HG02852 (cell line): ENCODE data around the gene RTF2.

Source experiments
- ATAC-seq: cut with Tn5 transposase; IDR thresholded peaks from one replicate; pipeline ENCODE4 v1.9.1; 2021; ENCODE audit warnings: mild to moderate bottlenecking, moderate library complexity; ENCODE audit not compliant: unreplicated experiment

The RTF2 gene

GRCh38 chr20:56468316-56469076 is at the start of gene RTF2:
Gene RTF2 (plus strand): TSS chr20:56468627. CDS start chr20:56468698, 71 bp downstream.
- peak; percentile 94 for ATAC-seq

DNA sequence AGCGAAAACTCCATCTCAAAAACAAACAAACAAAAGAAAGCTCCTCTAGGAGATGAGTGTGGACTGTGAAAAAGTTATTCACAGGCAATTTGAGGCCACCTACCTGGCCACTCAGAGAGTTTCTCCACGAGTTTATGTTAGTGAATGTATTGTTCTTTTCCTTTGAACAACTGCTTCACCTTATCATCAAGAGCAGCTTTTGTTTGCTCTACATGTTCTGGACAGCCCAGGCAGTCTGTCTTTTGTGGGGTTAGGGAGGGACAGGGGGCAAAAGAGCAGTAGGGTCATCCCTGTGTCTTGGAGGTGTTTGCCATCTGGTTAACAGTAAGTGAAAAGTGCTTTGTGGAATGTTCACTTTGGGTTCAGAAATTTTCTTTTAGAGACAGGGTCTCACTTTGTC is 48.4 kb upstream of the RTF2 start:
- no peak for ATAC-seq

DNA sequence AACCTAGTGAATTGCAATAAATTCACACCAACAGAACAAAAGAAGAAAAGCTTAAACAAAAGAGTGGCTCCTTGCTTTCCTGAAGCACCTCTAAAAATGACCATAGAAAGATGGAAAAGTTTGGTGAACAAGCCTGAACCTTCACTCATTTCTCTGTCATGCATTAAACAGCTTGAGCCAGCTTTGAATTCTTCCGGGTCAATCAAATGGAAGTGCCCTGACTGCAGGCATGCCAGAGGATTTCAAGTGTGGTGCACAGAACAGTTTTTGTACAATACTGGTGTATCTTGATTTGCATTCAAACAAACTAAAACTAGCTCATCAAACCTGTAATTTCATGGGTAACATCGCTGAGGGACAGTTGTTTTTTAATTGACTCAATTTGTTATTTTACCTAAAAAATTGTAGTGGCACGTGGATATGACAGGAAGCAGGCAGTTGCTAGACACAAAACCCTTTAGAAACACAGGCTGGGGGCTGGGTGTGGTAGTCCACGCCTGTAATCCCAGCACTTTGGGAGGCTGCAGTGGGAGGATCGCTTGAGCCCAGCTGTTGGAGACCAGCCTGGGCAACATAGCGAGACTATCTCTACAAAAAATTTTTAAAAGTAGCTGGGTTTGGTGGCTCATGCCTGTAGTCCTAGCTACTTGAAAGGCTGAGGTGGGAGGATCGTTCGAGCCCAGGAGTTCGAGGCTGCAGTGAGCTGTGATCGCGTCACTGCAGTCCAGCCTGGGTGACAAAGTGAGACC is 47.3 kb upstream of the RTF2 start:
- ATAC-seq: no peak

DNA sequence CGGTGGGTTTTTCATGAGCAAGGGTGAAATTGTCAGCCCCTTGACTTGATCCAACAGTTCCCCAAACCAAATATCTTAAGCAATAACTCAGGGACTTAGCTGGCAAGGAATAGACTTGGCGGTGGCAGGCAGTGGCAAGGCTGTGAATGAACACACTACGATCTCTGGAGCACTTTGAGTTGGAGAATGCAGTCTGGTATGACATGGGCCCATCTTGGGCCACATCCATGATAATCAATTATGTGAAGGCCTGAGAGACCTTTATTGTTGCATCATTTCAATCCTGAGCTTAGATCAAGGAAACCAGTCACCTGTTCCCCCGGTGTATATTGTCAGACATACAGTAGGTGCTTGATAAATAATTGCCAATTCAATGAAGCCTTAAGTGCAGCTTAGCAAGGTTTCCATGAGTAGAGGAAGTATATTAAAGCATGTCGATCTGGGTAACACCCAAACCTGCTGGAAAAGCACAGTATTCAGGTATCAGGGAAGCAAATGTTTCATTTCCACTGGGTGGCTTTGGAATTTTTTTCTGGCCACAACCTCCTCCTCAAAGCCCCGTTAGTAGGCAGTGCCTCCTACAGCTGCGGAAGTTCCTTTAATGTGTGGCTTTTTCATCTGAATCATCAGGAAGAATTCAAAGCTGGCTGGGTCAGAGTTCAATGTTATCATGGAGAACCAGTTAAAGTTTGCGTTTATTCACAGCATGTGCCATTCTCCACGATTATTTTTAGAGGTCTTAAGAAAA is 46.2 kb upstream of the RTF2 start:
- no peak for ATAC-seq

GRCh38 chr20:56422824-56423189 is 45.6 kb upstream of the RTF2 start:
- ATAC-seq: no peak

- no peak for ATAC-seq
Observed at GRCh38 chr20:56423211-56423610, 45.2 kb upstream of the RTF2 start.

- ATAC-seq: no peak
Observed at GRCh38 chr20:56423886-56424285, 44.5 kb upstream of the RTF2 start.

DNA sequence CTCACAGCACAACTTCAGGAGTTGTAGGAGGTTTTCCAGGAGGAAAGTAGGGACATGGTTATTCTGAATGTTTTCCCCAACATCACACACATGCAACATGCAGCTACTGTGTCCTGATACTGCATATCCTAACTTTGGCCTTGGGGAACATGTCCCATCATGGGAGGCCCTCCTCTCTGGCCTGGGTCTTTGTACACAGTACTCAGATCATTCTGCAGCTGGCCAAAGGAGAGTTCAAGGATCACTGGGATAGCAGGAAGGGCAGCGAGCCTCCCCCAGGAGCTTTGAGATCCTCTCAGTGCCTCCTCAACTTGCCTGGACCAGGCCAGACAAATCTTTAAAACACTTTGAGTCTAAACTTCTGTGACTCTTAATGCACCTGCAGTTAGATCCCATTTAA is 43.5 kb upstream of the RTF2 start:
- no peak for ATAC-seq

- ATAC-seq: no peak
Observed at GRCh38 chr20:56426026-56426425, 42.4 kb upstream of the RTF2 start.

- ATAC-seq: no peak
Observed at GRCh38 chr20:56426926-56427325, 41.5 kb upstream of the RTF2 start.

GRCh38 chr20:56427797-56428196 is 40.6 kb upstream of the RTF2 start:
- no peak for ATAC-seq

DNA sequence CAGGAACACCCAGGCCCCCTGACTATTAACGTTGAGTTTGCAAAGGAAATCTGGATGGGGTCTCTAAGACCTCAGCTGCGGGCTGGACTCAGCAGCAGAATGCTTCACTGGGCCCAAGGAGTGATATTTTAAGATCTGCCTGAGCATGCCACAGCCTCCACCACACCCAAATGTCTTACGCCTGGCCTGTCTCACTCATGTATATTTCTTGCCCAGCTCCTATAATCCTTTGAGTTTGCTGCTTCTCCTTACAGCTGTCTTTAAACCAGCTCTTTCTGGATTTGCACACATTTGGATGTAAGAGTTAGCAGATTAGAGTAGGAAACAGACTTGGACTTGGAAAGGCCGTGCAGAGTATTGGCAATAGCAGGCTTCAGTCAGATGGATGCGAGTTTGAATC is 40.0 kb upstream of the RTF2 start:
- ATAC-seq: no peak

DNA sequence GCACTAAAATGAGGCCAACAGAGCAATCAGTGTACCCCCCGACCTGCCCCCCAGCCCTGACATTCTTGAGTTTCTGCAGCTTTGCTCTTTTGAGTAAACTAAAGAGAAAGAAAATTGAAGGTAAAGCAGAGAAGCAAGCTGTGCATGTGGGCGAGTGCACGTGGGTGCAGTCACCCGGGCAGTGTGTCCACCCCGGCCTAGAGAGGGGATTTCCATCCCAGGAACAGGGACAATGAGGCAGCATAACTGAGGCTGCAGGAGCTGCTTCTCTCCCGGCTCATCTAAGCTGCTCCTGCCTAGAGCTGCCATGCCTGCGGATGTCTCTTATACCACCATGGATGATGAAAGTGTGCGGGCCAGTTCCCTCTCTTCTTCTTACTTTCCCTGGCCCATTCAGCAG is 39.5 kb upstream of the RTF2 start:
- ATAC-seq: no peak

GRCh38 chr20:56429502-56429901 is 38.9 kb upstream of the RTF2 start:
- ATAC-seq: no peak

DNA sequence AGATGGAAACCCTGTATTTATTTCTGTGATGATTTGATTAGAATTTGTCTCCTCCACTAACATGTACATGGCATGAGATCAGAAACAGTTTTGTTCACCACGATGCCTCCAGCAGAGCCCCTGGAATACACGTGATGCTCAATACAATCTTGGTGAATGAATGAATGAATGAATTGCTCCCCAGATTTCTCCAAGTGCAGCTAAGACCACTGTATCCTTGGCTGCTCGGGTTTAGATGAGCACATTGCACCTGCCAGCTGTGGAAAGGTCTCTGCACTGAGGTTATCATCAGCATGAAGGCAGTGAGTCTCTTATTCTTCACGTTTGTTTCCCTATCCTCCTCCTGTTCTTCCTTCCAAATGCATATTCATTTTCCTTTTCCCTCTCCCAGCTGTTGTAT is 38.5 kb upstream of the RTF2 start:
- ATAC-seq: no peak

DNA sequence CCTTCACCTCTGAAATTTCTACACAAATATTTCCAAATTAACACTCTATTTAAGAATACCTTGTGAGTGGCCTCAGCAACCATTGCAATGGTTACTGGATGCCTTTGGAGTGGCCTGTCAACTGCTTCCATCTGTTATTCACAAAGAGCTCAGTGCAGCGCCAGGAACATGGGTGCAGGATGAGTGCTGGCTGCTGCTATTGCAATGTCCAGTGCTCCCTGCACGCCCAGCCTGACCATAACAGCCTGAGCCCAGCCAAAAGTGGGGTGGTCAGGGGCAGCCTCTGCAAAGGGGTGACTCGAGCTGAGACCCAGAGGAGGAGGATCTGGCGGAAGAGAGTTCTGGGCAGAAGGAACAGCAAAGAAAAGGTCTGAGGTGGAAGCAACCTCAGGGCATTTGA is 38.0 kb upstream of the RTF2 start:
- no peak for ATAC-seq

DNA sequence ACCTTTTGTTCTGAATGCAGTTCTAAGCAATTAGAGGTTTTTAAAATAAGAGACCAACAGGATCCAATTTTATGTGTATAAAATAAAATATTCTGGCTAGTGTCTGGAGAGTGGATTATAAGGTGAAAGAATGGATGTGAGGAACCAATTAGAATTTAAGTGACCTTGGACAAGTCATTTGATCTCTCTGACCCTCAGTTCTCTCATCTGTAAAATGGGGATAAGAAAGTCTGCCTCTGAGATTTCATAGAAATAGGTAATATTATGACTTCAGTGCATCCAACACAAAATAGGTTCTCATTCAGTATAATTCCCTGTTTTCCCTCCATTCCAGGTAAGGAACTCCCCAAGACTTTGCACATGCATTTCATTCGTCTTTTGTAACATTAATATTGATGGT is 37.5 kb upstream of the RTF2 start:
- no peak for ATAC-seq

- ATAC-seq: no peak
Observed at GRCh38 chr20:56431471-56431870, 37.0 kb upstream of the RTF2 start.

DNA sequence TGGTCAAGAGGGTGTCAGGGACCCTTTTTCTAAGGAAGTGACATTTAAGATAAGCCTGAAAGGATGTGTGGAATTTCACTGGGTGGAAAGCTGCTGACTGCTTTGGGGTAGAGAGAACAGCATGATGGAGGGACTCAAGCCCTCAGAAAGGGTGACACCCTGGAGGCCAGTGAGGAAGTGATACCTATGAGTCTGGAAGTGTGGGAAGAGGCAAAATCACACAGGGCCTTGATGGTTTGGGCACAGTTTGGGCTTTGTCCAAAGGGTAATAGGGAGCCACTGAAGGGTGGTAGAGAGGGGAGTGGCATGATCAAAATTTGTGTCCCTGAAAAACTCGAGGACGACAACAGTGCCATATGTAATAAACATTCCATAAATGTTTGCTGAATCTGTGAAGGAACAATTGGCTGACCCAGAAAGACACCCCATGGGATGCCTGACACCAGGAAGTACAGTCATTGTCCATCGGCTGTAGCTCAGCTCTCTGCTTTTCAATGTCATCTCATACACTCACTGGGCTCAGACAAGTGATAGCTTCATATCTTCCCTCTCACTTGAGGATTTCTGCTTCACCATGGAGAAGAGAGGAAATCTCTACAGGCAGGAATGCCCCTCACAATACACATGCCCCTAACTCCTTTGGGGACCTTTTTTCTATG is 35.1 kb upstream of the RTF2 start:
- no peak for ATAC-seq

- no peak for ATAC-seq
Observed at GRCh38 chr20:56433880-56434255, 34.6 kb upstream of the RTF2 start.

DNA sequence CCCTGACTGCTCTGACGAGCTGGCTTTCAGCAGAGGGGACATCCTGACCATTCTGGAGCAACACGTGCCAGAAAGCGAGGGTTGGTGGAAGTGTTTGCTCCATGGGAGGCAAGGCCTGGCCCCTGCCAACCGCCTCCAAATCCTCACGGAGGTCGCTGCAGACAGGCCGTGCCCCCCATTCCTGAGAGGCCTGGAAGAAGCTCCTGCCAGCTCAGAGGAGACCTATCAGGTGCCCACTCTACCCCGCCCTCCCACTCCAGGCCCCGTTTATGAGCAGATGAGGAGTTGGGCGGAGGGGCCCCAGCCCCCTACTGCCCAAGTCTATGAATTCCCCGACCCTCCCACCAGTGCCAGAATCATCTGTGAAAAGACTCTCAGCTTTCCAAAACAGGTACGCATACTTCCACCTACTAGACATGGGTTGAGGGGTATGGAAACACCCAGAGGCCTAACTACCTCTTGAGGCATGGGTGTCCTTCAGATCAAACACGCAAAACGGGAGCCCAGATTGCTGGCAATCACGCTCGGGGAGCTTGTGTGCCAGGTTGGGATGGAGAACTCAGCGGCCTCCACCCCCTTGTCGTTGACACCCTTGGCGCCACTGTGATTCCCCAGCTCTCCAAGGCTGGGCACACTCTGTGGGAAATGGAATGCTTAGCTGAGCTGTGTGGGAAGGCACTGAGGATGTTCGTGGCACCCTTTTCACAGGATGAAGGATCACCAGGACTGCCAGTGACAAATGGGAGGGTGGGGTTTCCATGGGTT is 31.0 kb upstream of the RTF2 start:
- no peak for ATAC-seq
